Suppressor macrophage treated with lipopolysaccharide for 4 hours (primary cell): Measurements from ENCODE around the gene MRPL54.
A peak's percentile ranks its signal among the peaks of the same experiment; 100 is the strongest.

ENCODE experiments used
- DNase-seq: peaks from one replicate; pipeline ENCODE4 v3.0.0-alpha.2; 2020

MRPL54 gene

GRCh38 chr19:3762501-3763459, at the start of gene MRPL54:
Gene MRPL54, plus strand, starts transcription at chr19:3762682. Its CDS starts 19 bp downstream, at chr19:3762701.
- peak; percentile 100 for DNase-seq

DNA sequence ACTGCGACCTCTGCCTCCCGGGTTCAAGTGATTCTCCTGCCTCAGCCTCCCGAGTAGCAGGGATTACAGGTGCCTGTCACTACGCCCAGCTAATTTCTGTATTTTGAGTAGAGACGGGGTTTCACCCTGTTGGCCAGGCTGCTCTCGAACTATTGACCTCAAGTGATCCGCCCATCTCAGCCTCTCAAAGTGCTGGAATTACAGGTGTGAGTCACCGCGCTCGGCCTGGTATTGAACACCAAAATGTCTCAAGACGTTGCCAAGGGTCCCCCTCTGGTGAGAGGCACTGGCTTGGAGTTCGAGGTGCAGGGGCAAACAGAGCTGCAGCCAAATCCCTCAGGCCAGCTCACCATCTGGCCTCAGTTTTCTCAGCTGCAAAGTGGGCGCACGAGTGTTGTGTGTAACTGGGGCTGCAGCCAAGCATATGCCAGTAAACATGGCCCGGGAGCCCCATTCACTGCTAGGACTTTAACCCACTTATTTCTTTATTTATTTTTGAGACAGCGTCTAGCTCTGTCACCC, 46.3 kb upstream of the MRPL54 start:
- DNase-seq = no peak

DNA sequence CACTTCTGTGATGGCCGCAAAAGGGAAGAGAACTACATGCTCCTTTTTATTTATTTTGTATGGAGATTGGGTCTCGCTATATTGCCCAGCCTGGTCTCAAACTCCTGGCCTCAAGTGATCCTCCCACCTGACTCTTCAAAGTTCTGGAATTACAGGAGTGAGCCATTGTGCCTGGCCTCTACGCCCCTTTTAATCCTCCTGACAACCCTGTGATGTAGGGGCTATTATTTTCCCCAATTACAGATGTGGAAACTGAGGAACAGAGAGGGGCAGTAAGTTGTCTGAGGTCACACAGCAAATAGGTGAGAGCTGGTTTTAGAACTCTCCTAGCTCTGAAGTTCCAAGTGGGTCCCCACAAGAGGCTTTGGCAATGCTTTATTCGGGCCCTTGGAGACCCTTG, 42.6 kb upstream of the MRPL54 start:
- DNase-seq = no peak

- DNase-seq = no peak
Measured at GRCh38 chr19:3720349-3720917, 42.0 kb upstream of the MRPL54 start.

- peak; percentile 82 for DNase-seq
Measured at GRCh38 chr19:3721131-3721886, 41.2 kb upstream of the MRPL54 start.

GRCh38 chr19:3721887-3722442, 40.5 kb upstream of the MRPL54 start:
- DNase-seq = no peak

DNA sequence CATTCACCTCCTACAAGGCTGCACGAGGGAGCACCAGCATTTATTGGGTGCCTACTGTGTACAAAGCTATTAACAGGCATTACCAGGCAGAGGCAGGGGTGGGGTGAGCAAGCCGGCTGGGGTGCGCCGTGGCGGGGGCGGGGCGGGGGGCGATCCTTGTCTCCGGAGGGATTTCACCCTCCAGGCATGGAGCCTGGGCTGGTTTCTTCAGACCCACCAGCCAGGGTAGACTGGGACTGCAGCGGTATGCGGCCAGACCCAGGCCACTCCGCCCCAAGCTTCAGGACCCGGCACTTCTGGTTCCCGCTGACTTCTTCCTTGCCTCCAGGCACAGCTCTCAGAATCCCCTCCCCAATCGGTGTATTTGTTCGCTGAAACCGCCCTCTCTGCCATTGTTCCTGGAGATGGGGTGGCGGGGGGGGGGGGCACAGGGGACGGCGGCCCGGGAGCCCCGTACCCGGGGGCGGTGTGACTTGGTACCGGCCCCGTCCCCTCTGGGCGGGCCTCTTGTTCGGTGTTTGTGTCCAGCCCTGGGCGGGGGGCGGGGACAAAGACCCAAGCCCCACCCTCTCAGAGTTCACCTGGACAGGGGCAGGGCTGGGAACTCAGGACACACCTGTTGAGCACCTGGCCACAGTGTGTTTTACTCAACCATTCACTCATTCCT, 39.9 kb upstream of the MRPL54 start:
- no peak for DNase-seq

GRCh38 chr19:3723110-3723488, 39.4 kb upstream of the MRPL54 start:
- no peak for DNase-seq

DNA sequence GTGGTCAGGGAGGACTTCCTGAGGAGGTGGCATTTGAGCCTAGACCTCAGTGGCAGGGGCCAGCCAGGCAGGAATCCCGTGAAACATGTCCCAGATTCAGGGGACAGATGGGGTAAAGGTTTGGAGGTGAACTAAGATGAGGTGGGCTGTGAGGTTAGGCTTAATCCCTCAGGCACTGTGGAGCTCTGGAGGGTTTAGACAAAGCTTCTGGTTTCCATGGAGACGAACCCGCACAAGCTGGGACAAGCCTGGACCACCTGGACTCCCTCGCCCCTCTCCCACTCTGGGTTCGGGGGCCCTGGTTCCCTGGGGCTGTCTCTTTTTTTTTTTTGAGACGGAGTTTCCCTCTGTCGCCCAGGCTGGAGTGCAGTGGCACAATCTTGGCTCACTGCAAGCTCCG, 38.6 kb upstream of the MRPL54 start:
- no peak for DNase-seq

DNA sequence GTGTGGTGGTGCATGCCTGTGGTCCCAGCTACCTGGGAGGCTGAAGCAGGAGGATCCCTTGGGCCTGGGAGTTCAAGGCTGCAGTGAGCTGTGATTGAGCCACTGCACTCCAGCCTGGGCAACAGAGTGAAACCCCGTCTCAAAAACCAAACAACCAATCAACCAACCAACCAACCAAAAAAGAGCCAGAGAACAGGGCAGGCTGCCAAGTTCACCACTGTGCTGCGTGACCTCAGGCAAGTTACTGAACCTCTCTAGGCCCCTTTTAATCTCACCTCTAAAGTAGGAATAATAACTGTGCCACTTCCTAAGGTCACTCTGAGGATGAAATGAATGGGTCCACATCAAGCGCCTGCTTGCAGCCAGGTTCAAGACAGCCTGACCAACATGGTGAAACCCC, 37.4 kb upstream of the MRPL54 start:
- no peak for DNase-seq

DNA sequence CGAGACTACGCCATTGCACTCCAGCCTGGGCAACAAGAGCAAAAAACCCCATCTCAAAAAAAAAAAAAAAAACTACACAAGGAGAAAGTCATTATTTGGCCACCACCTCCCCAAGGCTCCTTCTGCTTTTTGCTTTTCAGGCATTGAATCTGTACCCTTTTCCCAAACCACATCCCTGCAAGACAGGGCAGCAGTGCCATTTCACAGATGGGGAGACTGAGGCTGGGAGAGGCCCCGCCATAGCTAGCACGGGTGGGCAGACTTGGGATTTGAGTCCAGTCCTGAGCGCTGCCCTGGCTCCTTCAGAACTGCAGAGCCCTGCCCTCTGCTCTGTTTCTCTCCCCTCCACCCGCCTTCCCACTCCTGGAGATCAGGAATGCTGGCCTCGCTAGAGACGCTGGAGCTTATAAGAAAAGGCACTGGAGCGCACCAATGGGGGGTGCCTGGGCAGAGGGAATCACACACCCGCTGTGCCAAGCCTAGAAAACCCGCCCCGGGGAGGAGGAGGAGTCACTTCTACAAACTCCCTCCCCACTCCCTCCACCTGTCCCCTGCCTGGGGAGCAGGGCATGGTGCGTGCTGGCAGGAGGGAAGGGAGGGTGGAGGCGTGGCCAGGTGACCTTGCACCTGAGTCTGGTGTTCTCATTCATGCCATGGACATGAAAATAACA, 36.7 kb upstream of the MRPL54 start:
- DNase-seq = no peak

DNA sequence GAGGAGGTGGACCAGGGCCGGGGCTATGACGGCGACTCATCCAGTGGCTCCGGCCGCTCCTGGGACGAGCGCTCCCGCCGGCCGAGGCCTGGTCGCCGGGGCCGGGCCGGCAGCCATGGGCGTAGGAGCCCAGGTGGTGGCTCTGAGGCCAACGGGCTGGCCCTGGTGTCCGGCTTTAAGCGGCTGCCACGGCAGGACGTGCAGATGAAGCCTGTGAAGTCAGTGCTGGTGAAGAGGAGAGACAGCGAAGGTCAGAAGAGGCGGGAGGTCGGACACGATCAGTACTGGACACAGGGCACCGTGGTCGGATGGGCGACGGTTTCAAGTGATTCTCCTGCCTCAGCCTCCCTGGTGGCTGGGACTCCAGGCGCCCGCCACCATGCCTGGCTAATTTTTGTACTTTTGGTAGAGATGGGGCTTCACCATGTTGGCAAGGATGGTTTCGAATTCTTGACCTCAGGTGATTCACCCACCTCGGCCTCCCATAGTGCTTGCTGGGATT, 32.0 kb upstream of the MRPL54 start:
- DNase-seq = no peak

DNA sequence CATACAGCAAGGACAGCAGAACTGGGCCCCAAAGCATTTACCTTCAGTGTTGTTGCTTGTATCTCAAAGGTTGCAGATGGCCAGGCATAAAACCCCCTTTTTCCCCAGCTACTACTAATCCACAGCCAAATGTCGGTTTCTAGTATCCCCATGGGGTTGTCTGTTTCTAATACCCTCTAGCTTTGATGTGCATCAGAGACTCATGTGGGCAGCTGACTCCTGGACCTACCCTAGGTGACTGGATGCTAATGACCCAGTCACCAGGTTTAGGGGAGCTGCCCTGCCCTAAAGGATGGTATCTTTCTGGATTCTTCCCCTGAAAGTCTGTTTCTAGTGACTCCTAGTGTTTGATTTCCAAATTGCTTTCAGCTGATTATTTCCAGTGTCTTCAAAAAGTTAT, 30.4 kb upstream of the MRPL54 start:
- DNase-seq = no peak

- no peak for DNase-seq
Measured at GRCh38 chr19:3733549-3734309, 28.8 kb upstream of the MRPL54 start.

DNA sequence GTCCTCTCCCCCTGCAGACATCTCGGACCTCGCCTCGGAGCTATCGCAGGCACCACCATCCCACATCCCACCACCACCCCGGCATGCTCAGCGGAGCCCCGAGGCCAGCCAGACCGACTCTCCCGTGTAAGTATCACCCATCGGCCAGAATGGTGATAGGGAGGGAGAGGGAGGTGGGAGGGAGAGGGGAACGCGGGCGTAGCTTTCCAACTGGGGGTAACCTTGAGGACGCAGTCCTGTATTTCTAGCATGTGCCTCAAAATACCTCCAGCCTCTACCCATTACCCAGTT, 28.2 kb upstream of the MRPL54 start:
- DNase-seq = no peak

DNA sequence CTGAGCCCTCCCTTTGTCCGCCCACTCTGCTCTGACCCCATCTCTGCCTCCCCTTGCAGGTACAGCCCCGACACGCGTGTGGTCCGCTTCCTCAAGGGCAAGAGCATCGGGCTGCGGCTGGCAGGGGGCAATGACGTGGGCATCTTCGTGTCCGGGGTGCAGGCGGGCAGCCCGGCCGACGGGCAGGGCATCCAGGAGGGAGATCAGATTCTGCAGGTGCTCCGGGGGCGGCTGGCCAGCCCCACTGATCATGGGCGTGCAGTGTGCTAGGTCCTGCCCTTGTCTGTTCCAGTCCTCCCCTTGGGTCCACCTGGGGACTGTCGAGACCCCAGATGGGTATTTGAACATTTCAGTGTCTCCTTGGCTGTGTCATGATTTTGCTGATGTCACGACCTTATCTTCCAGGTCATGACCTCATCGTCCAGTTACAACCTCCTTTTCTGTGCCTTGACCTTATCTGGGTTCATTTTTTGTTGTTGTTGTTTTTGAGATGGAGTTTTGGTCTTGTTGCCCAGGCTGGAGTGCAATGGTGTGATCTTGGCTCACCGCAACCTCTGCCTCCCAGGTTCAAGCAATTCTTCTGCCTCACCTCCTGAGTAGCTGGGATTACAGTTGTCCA, 26.3 kb upstream of the MRPL54 start:
- DNase-seq = no peak

DNA sequence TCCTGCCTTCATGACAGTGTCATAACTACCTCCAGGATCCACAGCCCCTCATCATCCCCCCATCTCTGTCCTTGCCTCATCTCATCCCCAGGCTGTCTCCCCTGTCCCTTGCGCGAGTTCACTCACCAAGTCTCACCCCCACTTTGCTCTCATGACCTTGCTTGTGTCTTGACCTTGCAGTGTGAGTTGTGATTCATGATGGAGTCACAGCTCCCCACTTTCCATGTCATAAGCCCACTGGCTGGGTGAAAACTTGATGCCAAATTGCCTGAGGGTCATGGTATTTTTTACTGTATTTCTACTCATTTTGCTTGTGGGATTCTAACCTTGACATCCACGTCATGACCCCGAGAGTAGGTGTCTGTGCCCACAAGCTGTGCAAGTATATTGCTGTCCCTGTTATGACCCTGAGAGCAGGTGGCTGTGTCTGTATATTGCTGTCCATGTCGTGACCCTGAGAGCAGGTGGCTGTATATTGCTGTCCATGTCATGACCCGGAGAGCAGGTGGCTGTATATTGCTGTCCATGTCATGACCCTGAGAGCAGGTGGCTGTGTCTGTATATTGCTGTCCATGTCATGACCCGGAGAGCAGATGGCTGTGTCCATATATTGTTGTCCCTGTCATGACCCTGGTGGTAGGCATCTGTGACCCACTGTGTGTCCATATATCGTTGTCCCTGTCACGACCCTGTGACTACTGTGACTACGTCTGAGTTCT, 24.8 kb upstream of the MRPL54 start:
- DNase-seq = no peak

- no peak for DNase-seq
Measured at GRCh38 chr19:3738477-3739220, 23.8 kb upstream of the MRPL54 start.

DNA sequence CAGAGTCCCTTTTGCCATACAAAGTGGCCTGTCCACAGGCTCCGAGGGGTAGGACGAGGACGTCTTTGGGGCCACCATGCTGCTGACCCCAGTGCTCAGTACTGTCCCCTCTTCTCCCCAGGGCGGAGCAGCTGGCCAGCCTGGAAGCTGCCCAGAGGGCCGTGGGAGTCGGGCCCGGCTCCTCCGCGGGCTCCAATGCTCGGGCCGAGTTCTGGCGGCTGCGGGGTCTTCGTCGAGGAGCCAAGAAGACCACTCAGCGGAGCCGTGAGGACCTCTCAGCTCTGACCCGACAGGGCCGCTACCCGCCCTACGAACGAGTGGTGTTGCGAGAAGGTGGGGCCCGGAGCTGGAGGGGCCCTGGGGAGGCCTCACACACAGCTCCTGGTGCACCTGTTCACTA, 22.1 kb upstream of the MRPL54 start:
- no peak for DNase-seq
